Naive B cell (primary cell): Measurements from ENCODE around the gene CENPA. TPM values are rescaled to one million over a fixed set of nuclear protein-coding genes. Genes with fewer than 3 reads are reported as not detected.
"Not testable (repeated sequence)": the region's sequence is repeated elsewhere in the genome, so short reads cannot be mapped to it uniquely, and the experiment has no call there.

Experiments
- ATAC-seq, 2 donors: fragments of 150-1000 bp; cut with Tn5 transposase; 2 replicates each; pipeline ENCODE4 v1.10.0; 2021; ENCODE audit warnings: low read depth in 2 of 2, mild to moderate bottlenecking in 2 of 2, moderate library complexity in 2 of 2
- DNase-seq: peaks from one replicate; pipeline ENCODE4 v3.0.0; 2022
- H3K27ac Mint-ChIP-seq, 6 donors: one replicate each; pipeline ENCODE4 v1.8.0; 2020 to 2022; ENCODE audit warnings: mild to moderate bottlenecking in 6 of 6, mixed read lengths in 6 of 6, moderate library complexity in 5 of 6, inconsistent platforms in 2 of 6
- H3K27me3 Mint-ChIP-seq, 3 donors: one replicate each; pipeline ENCODE4 v1.8.0; 2021 to 2022; ENCODE audit warnings: mixed read lengths in 3 of 3, mild to moderate bottlenecking in 1 of 3
- H3K36me3 Mint-ChIP-seq, 2 donors: one replicate each; pipeline ENCODE4 v1.8.0; 2020 to 2022; ENCODE audit warnings: mixed read lengths in 2 of 2, inconsistent platforms in 1 of 2, mild to moderate bottlenecking in 1 of 2
- H3K4me1 Mint-ChIP-seq, 3 donors: one replicate each; pipeline ENCODE4 v1.8.0; 2020 to 2022; ENCODE audit warnings: mixed read lengths in 3 of 3, inconsistent platforms in 1 of 3, mild to moderate bottlenecking in 1 of 3, moderate library complexity in 1 of 3
- H3K4me3 Mint-ChIP-seq, 8 donors: one replicate each; pipeline ENCODE4 v1.8.0; 2020 to 2022; ENCODE audit warnings: mild to moderate bottlenecking in 8 of 8, mixed read lengths in 8 of 8, moderate library complexity in 8 of 8, inconsistent platforms in 2 of 8
- H3K9me3 Mint-ChIP-seq, 7 donors: one replicate each; pipeline ENCODE4 v1.8.0; 2020 to 2022; ENCODE audit warnings: mixed read lengths in 7 of 7, mild to moderate bottlenecking in 5 of 7, inconsistent platforms in 2 of 7, moderate library complexity in 1 of 7
- polyA plus RNA-seq, 6 donors: library from polyadenylated mRNA; unstranded; fragments of 300-500 nt; fragmentation: Illumina TruSeq; gene quantifications; one replicate each; pipeline ENCODE4 v1.2.3, GENCODE V29; 2021; ENCODE audit warnings: low read depth in 6 of 6

Gene CENPA
- polyA plus RNA-seq: not detected

- Mint-ChIP-seq H3K36me3 (no peaks in the 10 kb centered on the region), H3K27me3 (peaks cover 0 to 13% (median 6%) of the 10 kb centered on the region in 3 donors), H3K9me3 (peaks cover 0 to under 1% (median 0%) of the 10 kb centered on the region in 7 donors), H3K4me3 (peak within 1 kb of the TSS; percentile 75 to 93 (median 90)), H3K4me1 (peaks cover 0 to 17% (median 6%) of the 10 kb centered on the region in 3 donors), H3K27ac (peak within 1 kb of the TSS; percentile 29 to 94 (median 76))
- ATAC-seq: peak; percentile 98 to 99
- peak; percentile 95 for DNase-seq
Measured at GRCh38 chr2:26785431-26786206, at the start of gene CENPA. TSS of gene CENPA (plus strand) at chr2:26786056. CDS start at chr2:26786197, 141 bp downstream.

GRCh38 chr2:26737221-26737620 lies 48.6 kb upstream of the CENPA start:
- H3K27ac Mint-ChIP-seq: no peak overlapping the region
- no peak for DNase-seq

DNA sequence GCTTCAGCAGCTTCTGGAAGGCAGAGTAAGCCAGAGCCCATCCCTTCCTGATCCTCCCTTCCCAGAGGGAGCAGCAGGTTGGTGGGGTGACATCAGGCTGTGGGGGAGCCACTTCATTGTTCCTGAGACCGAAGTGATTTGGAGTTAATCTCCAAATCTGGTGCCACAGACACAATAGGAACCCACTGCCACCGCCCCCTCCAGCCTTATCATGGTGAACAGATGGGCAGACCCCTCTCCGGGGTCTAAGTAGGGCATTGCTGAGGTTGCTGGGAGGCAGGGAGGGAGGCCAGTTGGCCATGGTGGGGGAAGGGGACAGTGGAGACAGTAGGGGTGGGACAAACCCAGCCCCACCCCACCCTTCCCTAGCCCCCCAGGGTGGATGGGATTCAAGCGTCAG lies 47.4 kb upstream of the CENPA start:
- Mint-ChIP-seq H3K9me3 (no peaks in the 10 kb centered on the region), H3K27ac (no peak overlapping the region), H3K27me3 (peaks cover 8 to 26% (median 10%) of the 10 kb centered on the region in 3 donors), H3K36me3 (no peaks in the 10 kb centered on the region), H3K4me1 (peaks cover 5 to 8% (median 6%) of the 10 kb centered on the region in 3 donors), H3K4me3 (peak overlapping the region in 1 of 8 donors; percentile 57)
- ATAC-seq (no peak), DNase-seq (no peak)

More at GRCh38 chr2:26737221-26737620, 48.6 kb upstream of the CENPA start:
- Mint-ChIP-seq H3K4me1 (peaks cover 5 to 8% (median 6%) of the 10 kb centered on the region in 3 donors), H3K4me3 (no peak overlapping the region), H3K36me3 (no peaks in the 10 kb centered on the region), H3K9me3 (no peaks in the 10 kb centered on the region), H3K27me3 (peaks cover 10 to 30% (median 11%) of the 10 kb centered on the region in 3 donors)
- no peak for ATAC-seq

DNA sequence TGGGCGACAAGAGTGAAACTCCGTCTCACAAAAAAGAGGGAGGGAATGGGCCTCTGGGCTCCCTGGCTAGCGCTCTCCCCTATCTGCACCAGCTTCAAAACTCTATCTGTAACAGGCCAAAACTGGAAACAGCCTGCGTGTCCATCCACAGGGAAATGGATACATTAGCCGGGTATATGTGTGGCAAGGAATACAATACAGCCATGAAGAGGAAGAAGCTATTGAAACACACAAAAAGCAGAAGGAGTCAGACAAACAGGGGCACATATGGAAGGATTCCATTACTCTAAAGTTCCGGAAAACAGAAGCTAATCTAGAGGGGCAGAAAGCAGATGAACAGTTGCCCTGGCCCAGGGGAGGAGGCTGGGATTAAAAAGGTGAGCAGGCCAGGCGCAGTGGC lies 46.3 kb upstream of the CENPA start:
- Mint-ChIP-seq H3K9me3 (no peaks in the 10 kb centered on the region), H3K36me3 (no peaks in the 10 kb centered on the region), H3K27me3 (peaks cover 5 to 26% (median 10%) of the 10 kb centered on the region in 3 donors), H3K4me1 (peaks cover 5 to 8% (median 6%) of the 10 kb centered on the region in 3 donors), H3K27ac (no peak overlapping the region), H3K4me3 (no peak overlapping the region)
- ATAC-seq: no peak
- no peak for DNase-seq

- H3K36me3 Mint-ChIP-seq: no peaks in the 10 kb centered on the region
- peaks cover 5 to 8% (median 6%) of the 10 kb centered on the region in 3 donors for H3K4me1 Mint-ChIP-seq
- peak overlapping the region in 2 of 6 donors; percentile 57 to 93 for H3K27ac Mint-ChIP-seq
- H3K4me3 Mint-ChIP-seq: no peak overlapping the region
- peaks cover 5 to 26% (median 10%) of the 10 kb centered on the region in 3 donors for H3K27me3 Mint-ChIP-seq
- DNase-seq (no peak), ATAC-seq (no peak)
- no peaks in the 10 kb centered on the region for H3K9me3 Mint-ChIP-seq
Measured at GRCh38 chr2:26740346-26740745, 45.5 kb upstream of the CENPA start.

DNA sequence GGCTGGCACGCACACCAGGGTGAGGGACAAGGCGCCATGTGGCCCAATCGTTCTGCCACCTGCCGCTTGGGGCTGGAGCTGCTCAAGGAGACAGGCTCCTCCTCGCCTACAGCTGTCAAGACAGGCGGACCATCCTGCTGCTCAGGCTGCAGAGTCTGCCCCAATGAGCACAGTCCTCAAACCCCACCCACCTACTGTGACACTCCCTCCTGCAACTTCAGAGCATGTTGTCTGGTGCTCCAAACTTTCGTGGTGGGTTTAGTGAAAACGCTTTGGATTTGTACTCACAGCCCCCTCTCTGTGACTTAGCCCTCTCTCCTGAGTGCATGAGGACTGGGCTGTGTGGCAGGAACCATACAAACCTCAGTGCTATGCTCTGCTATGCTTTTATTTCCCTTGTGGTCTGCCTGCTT lies 45.0 kb upstream of the CENPA start:
- Mint-ChIP-seq H3K27me3 (peaks cover 5 to 26% (median 10%) of the 10 kb centered on the region in 3 donors), H3K27ac (peak overlapping the region in 1 of 6 donors; percentile 93), H3K36me3 (no peaks in the 10 kb centered on the region), H3K4me1 (peaks cover 5 to 8% (median 6%) of the 10 kb centered on the region in 3 donors), H3K9me3 (no peaks in the 10 kb centered on the region), H3K4me3 (no peak overlapping the region)
- ATAC-seq: peak; percentile 53 to 58
- DNase-seq: no peak

DNA sequence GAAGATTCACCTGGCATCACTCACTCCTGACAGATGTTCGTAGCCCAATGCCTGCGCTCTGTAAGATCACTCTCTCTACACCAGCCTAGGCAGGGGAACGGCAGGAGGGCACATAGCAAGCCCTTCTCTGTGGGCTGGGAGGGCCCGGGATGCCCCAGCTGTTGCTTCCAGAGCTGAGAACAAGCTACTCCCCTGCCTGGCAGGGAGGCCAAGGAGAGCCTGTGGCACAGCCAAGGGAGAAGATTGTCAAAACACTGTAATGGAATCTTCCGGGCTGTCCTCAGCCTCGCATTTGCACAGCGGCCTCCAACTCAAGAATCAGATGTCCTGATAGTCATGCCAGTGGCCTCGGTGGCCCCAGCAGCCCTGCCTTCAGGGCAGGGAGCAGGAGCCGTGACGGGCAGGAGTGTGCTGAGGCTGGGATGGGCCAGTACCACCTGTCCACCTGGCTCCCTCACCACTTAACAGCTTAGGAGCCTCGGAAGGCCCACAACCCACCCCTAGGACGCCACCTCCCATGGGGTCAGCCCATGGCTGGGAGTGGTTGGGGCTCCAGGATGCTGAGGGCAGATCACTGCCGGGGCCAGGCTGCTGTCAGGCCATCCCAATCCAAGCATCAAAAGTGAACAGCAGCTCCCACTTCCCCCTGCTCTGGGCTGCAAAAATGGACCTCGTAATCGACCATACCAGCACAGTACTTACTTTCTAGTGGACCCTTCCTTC lies 43.6 kb upstream of the CENPA start:
- DNase-seq: no peak
- Mint-ChIP-seq H3K27me3 (peaks cover 5 to 26% (median 8%) of the 10 kb centered on the region in 3 donors), H3K9me3 (no peaks in the 10 kb centered on the region), H3K27ac (no peak overlapping the region), H3K4me1 (peaks cover 5 to 8% (median 6%) of the 10 kb centered on the region in 3 donors), H3K4me3 (no peak overlapping the region), H3K36me3 (no peaks in the 10 kb centered on the region)
- no peak for ATAC-seq

DNA sequence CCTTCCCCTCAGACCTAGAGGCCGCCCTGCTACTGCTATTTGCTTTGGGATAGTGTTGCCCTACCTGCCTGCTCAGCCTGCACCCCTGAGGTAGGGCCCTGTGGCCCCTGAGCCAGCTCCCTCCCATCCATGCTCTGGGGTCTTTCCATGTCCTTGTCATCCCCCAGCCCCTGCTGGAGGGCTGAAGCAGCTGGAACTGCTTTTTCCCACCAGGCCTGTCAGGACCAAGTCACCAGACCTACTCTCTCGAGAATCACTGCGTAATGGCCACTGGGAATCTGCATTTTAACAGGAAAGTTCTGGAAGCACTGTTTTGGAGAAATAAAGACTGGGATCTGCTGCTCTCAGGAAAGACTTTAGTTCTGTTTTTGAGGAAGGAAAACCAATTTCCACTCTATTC lies 42.0 kb upstream of the CENPA start:
- peaks cover 2 to 10% (median 5%) of the 10 kb centered on the region in 3 donors for H3K27me3 Mint-ChIP-seq
- H3K9me3 Mint-ChIP-seq: no peaks in the 10 kb centered on the region
- H3K4me1 Mint-ChIP-seq: peaks cover 5 to 8% (median 6%) of the 10 kb centered on the region in 3 donors
- H3K27ac Mint-ChIP-seq: peak overlapping the region in 1 of 6 donors; percentile 41
- DNase-seq: no peak
- no peaks in the 10 kb centered on the region for H3K36me3 Mint-ChIP-seq
- no peak for ATAC-seq
- H3K4me3 Mint-ChIP-seq: no peak overlapping the region

GRCh38 chr2:26744953-26745352 lies 40.9 kb upstream of the CENPA start:
- Mint-ChIP-seq H3K4me1 (peaks cover 7 to 10% (median 8%) of the 10 kb centered on the region in 3 donors), H3K27ac (peak overlapping the region in 2 of 6 donors; percentile 21 to 64), H3K36me3 (no peaks in the 10 kb centered on the region), H3K27me3 (peaks cover 0 to 5% (median 5%) of the 10 kb centered on the region in 3 donors), H3K9me3 (no peaks in the 10 kb centered on the region), H3K4me3 (no peak overlapping the region)
- DNase-seq (no peak), ATAC-seq (no peak)

DNA sequence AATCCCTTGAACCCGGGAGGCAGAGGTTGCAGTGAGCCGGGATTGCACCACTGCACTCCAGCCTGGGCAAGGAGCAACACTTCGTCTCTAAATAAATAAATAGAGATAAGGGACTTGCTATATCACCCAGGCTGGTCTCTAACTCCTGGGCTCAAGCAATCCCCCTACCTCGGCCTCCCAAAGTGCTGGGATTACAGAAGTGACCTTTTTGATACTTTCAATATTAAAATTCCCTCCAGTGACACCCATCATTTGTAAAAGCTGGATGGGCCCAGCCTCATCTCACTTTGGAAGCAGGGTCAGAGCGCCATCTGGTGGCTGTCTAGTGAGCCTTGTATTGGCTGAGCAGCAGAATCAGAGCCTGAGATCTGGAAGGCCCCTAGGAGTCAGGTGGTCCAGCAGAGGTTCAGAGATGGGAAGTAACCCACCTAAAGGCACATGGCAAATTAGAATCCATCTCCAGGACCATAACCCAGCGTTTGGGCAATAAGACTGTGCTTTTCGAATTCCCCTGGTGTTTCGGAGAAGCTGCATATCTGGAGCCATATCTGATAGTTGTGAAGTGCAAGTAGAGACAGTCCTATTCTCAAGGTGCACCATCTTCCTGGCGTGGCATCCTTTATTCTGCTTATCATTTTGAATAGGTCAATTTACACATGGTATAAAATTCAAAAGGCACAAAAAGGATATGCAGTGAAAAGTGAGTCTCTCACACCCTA lies 40.1 kb upstream of the CENPA start:
- Mint-ChIP-seq H3K4me1 (peaks cover 8 to 13% (median 10%) of the 10 kb centered on the region in 3 donors), H3K27ac (peak overlapping the region in 1 of 6 donors; percentile 47), H3K4me3 (no peak overlapping the region), H3K27me3 (peaks cover 0 to 5% (median 4%) of the 10 kb centered on the region in 3 donors), H3K9me3 (no peaks in the 10 kb centered on the region), H3K36me3 (no peaks in the 10 kb centered on the region)
- peak; percentile 51 for DNase-seq
- peak; percentile 92 to 93 for ATAC-seq

DNA sequence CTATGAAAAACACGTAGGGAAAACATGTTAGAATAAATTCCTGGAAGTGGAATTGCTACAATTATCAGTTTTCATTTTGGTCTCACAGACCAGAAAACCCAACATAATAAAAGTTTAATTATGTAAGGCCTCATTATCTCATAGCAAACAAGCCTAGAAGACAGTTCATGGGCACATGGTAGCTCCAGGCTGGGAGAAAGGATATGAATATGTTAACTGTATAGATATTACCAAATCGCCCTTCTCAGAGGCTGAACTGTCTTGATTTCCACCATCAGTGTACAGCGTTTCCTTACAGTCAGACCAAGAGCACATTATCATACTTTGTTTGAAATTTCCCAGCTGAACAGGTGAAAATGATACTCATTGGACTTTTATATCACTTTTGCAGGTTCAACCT lies 38.9 kb upstream of the CENPA start:
- no peak overlapping the region for H3K4me3 Mint-ChIP-seq
- no peaks in the 10 kb centered on the region for H3K36me3 Mint-ChIP-seq
- peaks cover 0 to 2% (median 0%) of the 10 kb centered on the region in 7 donors for H3K9me3 Mint-ChIP-seq
- H3K27ac Mint-ChIP-seq: peak overlapping the region in 1 of 6 donors; percentile 72
- peaks cover 4 to 8% (median 6%) of the 10 kb centered on the region in 3 donors for H3K4me1 Mint-ChIP-seq
- no peak for DNase-seq
- no peak for ATAC-seq
- no peaks in the 10 kb centered on the region for H3K27me3 Mint-ChIP-seq

DNA sequence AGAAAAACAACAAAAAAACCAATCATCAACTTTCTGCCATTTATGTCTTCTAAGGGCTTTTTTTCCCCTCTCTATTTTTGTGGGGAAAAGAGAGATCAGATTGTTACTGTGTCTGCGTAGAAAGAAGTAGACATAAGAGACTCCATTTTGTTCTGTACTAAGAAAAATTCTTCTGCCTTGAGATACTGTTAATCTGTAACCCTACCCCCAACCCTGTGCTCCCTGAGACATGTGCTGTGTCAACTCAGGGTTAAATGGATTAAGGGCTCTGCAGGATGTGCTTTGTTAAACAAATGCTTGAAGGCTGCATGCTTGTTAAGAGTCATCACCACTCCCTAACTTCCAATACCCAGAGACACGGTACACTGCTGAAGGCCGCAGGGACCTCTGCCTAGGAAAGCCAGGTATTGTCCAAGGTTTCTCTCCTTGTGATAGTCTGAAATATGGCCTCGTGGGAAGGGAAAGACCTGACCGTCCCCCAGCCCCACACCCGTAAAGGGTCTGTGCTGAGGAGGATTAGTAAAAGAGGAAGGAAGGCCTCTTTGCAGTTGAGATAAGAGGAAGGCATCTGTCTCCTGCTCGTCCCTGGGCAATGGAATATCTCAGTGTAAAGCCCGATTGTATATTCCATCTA lies 36.0 kb upstream of the CENPA start:
- not testable (repeated sequence) for H3K36me3 Mint-ChIP-seq, DNase-seq, H3K27ac Mint-ChIP-seq, H3K9me3 Mint-ChIP-seq, ATAC-seq, H3K27me3 Mint-ChIP-seq
- Mint-ChIP-seq H3K4me1 (peaks cover 5 to 10% (median 7%) of the 10 kb centered on the region in 3 donors), H3K4me3 (peak overlapping the region in 2 of 8 donors; percentile 38 to 58)
